COR-L47 (cell line): ENCODE measurements around the gene ACVR1C.

ENCODE experiments used
- DNase-seq: peaks from one replicate; lab custom pipeline; 2025; lab: John Stamatoyannopoulos, UW

The ACVR1C gene

DNA sequence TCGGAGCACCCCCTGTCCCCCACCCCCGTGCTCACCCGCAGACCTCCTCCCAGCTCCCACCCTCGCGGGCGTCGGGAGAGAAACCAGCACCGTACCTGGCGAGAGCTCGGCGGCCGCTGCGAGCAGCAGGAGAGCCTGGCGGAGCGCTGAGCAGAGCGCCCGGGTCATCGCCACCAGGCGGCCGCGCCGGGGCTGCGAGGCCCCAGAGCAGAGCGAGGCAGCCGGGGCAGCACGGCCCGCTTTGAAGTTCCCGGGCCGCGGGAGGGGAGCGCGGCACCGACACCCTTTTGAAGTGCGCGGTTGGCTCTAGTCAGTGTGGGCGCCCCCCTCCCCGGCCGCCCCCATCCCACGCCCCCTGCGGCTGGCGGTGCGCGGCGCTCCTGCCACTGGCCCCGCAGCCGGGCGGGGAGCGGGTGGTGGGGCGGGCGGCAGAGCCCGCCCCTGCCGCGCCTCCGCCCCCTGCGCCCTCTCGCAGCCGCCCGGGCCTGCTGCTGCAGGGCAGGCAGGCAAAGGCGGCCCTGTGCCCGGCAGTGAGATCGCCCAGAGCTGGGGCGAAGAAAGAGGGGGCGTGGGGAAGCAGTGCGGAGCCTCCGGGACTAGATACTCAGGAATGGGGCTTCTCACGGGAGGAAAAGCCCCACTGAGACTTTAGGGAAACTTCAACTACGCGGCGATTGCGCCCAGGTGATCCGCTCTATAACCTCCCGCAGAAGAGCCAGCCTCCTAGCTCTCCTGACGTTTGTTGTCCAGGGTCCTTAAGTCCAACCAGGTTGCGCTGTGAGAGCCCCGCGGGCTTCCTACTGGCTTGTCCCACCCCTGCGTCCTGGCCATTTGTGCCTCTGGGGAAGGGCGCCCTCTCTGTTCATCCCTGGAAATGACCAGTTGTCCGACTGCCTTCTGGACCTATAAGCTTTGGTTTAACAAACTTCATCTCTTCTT, at the start of gene ACVR1C:
Gene ACVR1C, minus strand, starts transcription at position 388 of the 939 bp plus-strand sequence. Its CDS starts 220 bp downstream, at position 168.
- DNase-seq, result peak; percentile 67

GRCh38 chr2:157677941-157678340, 49.3 kb upstream of the ACVR1C start:
- DNase-seq, result no peak

DNA sequence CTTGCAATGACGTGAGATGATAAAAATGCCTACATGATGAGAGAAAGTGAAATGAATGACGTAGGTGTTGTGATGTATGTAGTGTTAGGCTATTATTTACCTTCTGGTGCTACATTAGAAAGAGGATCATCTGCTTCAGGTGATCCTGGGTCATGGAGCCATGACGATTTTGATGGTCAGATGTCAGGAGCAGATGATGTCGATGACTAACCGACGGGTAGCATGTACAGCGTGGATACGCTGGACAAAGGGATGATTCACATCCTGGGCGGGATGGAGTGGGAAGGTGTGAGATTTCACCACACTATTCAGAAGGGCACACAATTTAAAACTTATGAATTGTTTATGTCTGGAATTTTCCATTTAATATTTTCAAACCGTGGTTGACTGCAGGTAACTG, 43.5 kb upstream of the ACVR1C start:
- DNase-seq, result no peak

DNA sequence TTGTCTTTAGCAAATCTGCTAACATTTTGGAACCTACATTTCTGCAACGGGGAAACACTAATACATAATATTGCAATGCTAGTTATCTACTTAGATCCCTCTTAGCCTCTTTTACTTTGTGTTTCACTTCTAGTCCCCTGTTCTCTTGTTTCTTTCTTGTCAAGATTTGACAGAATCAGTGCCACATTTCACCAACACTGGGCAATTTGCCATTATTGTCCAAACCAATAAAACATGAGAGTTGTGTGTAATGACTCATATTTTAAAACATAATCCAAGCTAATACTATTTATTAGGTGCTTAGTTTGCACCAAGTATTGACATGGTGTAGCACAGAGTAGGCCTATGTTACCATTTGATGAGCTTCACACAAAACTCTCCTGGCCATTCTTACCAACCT, 33.7 kb upstream of the ACVR1C start:
- no peak for DNase-seq

GRCh38 chr2:157661776-157662175, 33.1 kb upstream of the ACVR1C start:
- no peak for DNase-seq

GRCh38 chr2:157657858-157658257, 29.2 kb upstream of the ACVR1C start:
- no peak for DNase-seq

- no peak for DNase-seq
These were observed 28.4 kb upstream of the ACVR1C start for GRCh38 chr2:157657101-157657500.

- DNase-seq, result no peak
These were observed 16.1 kb upstream of the ACVR1C start for GRCh38 chr2:157644776-157645175.

- DNase-seq, result no peak
These were observed 3.2 kb upstream of the ACVR1C start for GRCh38 chr2:157631861-157632260.

- peak; percentile 2 for DNase-seq
These were observed 829 bp downstream of the ACVR1C start for GRCh38 chr2:157627594-157628476.

GRCh38 chr2:157625296-157625695, 3.4 kb downstream of the ACVR1C start:
- DNase-seq, result no peak

GRCh38 chr2:157620956-157621355, 7.7 kb downstream of the ACVR1C start:
- DNase-seq, result no peak

DNA sequence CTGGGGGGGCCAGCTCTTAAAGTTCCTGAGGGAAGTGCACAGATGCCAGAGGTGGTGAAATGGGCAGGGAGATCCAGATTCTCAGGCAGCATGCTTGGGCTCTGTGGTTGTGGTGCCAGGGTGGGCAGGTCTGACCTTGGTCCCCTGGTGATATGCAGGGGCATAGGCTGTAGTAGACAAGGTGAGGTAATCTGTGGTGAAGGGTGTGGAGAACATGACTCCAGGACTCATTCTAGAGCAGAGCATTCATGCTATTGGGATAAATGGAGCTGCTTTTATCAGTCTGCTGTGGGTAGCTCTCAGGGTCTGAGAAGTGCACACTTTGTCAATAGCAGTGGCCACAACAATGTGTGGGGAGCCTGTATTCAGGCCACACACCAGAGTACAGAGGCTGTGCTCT, 16.9 kb downstream of the ACVR1C start:
- no peak for DNase-seq

- no peak for DNase-seq
These were observed 17.6 kb downstream of the ACVR1C start for GRCh38 chr2:157611110-157611509.

- no peak for DNase-seq
These were observed 22.1 kb downstream of the ACVR1C start for GRCh38 chr2:157606534-157606933.

- no peak for DNase-seq
These were observed 25.5 kb downstream of the ACVR1C start for GRCh38 chr2:157603198-157603597.

DNA sequence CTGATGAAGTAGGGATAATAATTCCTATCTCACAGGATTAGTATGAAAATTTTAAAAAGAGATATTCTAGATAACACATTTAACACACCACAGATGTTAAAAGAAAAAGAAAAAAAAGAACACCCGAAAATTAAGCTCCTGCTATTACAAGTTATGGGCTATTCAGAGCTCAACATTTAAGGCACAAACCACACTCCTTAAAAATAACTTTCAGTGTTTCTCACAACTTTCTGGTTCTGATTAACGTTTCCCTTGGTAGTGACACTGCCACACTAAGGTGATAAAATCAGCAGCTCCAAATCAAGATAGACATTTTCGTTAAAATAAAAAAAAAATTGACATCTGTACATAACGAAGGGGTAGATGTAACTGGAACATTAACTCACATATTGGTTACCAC, 26.9 kb downstream of the ACVR1C start:
- DNase-seq, result no peak

- no peak for DNase-seq
These were observed 31.5 kb downstream of the ACVR1C start for GRCh38 chr2:157596992-157597681.

DNA sequence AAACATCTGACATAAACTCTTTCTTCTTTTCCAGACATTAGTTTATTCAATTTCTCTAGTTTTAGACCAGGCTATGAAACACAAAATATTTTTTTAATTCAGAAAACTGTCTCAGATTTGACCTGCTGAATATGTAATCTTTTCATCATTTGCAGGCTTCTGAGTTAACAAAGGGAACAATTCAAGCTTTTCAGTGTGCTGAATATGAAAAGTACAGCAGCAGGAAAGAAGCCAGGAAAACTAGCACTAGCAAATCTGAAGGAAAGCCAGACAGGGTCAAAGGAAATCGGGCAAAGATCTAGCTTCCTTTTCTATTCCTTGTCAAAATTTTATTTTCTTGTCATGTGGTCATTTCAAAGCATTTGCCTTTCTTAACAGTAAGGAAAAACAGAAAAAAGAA, 35.3 kb downstream of the ACVR1C start:
- DNase-seq, result no peak

- DNase-seq, result peak; percentile 0
These were observed 35.7 kb downstream of the ACVR1C start for GRCh38 chr2:157592948-157593347.

GRCh38 chr2:157592374-157592773, 36.3 kb downstream of the ACVR1C start:
- DNase-seq, result no peak

GRCh38 chr2:157587576-157587975, 41.1 kb downstream of the ACVR1C start:
- DNase-seq, result peak; percentile 4
